ENCODE measurements around the gene CDKAL1. TPM values are rescaled to one million over a fixed set of nuclear protein-coding genes. Genes with fewer than 3 reads are reported as not detected.
"Not testable (repeated sequence)": the region's sequence is repeated elsewhere in the genome, so short reads cannot be mapped to it uniquely, and the experiment has no call there.

The CDKAL1 gene
- total and polyA plus RNA-seq, 2 donors from 2014 or later, result 4.6 to 20.2 TPM

GRCh38 chr6:21193790-21194475 is 659.7 kb downstream of the CDKAL1 start:
- no peak overlapping the region for H3K27ac ChIP-seq (ENCODE audit: low read depth in 2 of 2, low read length in 2 of 2)
- H3K36me3 ChIP-seq (ENCODE audit: control insufficient read depth in 2 of 3, insufficient read depth in 3 of 3, low read length in 3 of 3), result no peaks in the 10 kb centered on the region
- no peaks in the 10 kb centered on the region for H3K27me3 ChIP-seq (ENCODE audit: control insufficient read depth, insufficient read depth, low read length)
- TF ChIP-seq CTCF (IDR thresholded peaks at IDR 0.05; ENCODE audit: borderline replicate concordance, extremely low read depth, insufficient read depth), result no peak
- no peak for FAIRE-seq
- no peak overlapping the region for H3K9ac ChIP-seq (ENCODE audit: low read length in 3 of 3)
- H3K9me3 ChIP-seq (ENCODE audit: control insufficient read depth in 2 of 3, insufficient read depth in 1 of 3, low read length in 3 of 3), result no peaks in the 10 kb centered on the region
- no peak for DNase-seq
- intact Hi-C loops (cut with DNase I), result no loop called here
- H3K4me3 ChIP-seq (ENCODE audit: low read length in 3 of 3), result no peak overlapping the region
- peaks cover 0 to 4% (median 0%) of the 10 kb centered on the region in 3 donors for H3K4me1 ChIP-seq (ENCODE audit: control insufficient read depth in 2 of 3, insufficient read depth in 2 of 3, low read depth in 1 of 3, low read length in 3 of 3)

GRCh38 chr6:21195301-21195700 is 661.0 kb downstream of the CDKAL1 start:
- H3K4me1 ChIP-seq (ENCODE audit: control insufficient read depth in 2 of 3, insufficient read depth in 2 of 3, low read depth in 1 of 3, low read length in 3 of 3); H3K9me3 ChIP-seq (ENCODE audit: control insufficient read depth in 2 of 3, insufficient read depth in 1 of 3, low read length in 3 of 3); H3K27ac ChIP-seq (ENCODE audit: low read depth in 2 of 2, low read length in 2 of 2); DNase-seq; FAIRE-seq; H3K27me3 ChIP-seq (ENCODE audit: control insufficient read depth, insufficient read depth, low read length); H3K4me3 ChIP-seq (ENCODE audit: low read length in 3 of 3); H3K36me3 ChIP-seq (ENCODE audit: control insufficient read depth in 2 of 3, insufficient read depth in 3 of 3, low read length in 3 of 3); intact Hi-C loops (cut with DNase I); H3K9ac ChIP-seq (ENCODE audit: low read length in 3 of 3): not testable (repeated sequence)

DNA sequence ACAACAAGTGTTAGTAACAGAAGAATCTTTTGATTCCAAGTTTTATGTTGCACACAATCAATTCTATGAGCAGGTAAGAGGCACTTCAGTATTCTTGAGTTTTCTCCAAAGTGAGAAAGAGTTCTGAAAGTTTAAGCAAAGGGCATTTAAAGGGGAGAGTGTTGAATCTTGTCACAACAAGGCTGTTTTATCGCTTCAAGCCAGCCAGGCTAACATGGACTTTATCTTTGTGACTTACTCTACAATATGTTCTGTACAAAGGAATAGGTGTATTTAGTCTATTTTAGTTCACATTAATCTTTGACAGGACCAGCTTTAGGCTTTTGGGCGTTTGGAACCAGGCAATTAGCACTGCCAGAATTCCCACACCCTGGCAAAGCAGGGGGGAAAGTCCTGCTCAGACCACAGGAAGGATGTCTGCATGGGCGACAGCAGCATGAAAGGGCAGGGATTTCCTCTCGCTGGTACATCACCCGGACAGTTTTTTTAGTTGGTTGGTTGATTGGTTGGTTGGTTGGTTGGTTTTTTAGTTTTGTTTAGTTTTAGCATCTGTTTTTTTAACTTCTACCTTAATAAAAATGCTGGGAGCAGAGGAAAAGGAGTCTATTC is 663.9 kb downstream of the CDKAL1 start:
- Histone ChIP-seq H3K4me3 (ENCODE audit: low read length in 3 of 3) (no peak overlapping the region), H3K27me3 (ENCODE audit: control insufficient read depth, insufficient read depth, low read length) (no peaks in the 10 kb centered on the region), H3K9me3 (ENCODE audit: control insufficient read depth in 2 of 3, insufficient read depth in 1 of 3, low read length in 3 of 3) (no peaks in the 10 kb centered on the region), H3K27ac (ENCODE audit: low read depth in 2 of 2, low read length in 2 of 2) (no peak overlapping the region), H3K9ac (ENCODE audit: low read length in 3 of 3) (no peak overlapping the region), H3K36me3 (ENCODE audit: control insufficient read depth in 2 of 3, insufficient read depth in 3 of 3, low read length in 3 of 3) (no peaks in the 10 kb centered on the region), H3K4me1 (ENCODE audit: control insufficient read depth in 2 of 3, insufficient read depth in 2 of 3, low read depth in 1 of 3, low read length in 3 of 3) (peaks cover 0 to 13% (median 11%) of the 10 kb centered on the region in 3 donors)
- no peak for TF ChIP-seq CTCF (IDR thresholded peaks at IDR 0.05; ENCODE audit: borderline replicate concordance, extremely low read depth, insufficient read depth)
- DNase-seq (peak in 1 of 5 donors; percentile 11), FAIRE-seq (no peak)
- intact Hi-C loops (cut with DNase I), result no loop called here

- intact Hi-C loops (cut with DNase I), result no loop called here
- no peak overlapping the region for H3K9ac ChIP-seq (ENCODE audit: low read length in 3 of 3)
- H3K4me1 ChIP-seq (ENCODE audit: control insufficient read depth in 2 of 3, insufficient read depth in 2 of 3, low read depth in 1 of 3, low read length in 3 of 3), result peaks cover 0 to 13% (median 11%) of the 10 kb centered on the region in 3 donors
- no peak overlapping the region for H3K4me3 ChIP-seq (ENCODE audit: low read length in 3 of 3)
- H3K27me3 ChIP-seq (ENCODE audit: control insufficient read depth, insufficient read depth, low read length), result no peaks in the 10 kb centered on the region
- DNase-seq (peak in 2 of 5 donors; percentile 21 to 42), FAIRE-seq (no peak)
- no peak overlapping the region for H3K27ac ChIP-seq (ENCODE audit: low read depth in 2 of 2, low read length in 2 of 2)
- no peaks in the 10 kb centered on the region for H3K9me3 ChIP-seq (ENCODE audit: control insufficient read depth in 2 of 3, insufficient read depth in 1 of 3, low read length in 3 of 3)
- TF ChIP-seq CTCF (IDR thresholded peaks at IDR 0.05; ENCODE audit: borderline replicate concordance, extremely low read depth, insufficient read depth), result no peak
- no peaks in the 10 kb centered on the region for H3K36me3 ChIP-seq (ENCODE audit: control insufficient read depth in 2 of 3, insufficient read depth in 3 of 3, low read length in 3 of 3)
Measured at GRCh38 chr6:21199262-21199661, 665.0 kb downstream of the CDKAL1 start.

All from kidney (tissue), 14 donors.